GM03348 (cell line): Measurements from ENCODE around the gene TCTN2.

Experiments
- DNase-seq: peaks from one replicate; pipeline ENCODE4 v3.0.0; 2012; ENCODE audit warnings: low spot score

TCTN2 gene

GRCh38 chr12:123686636-123687190 lies 15.8 kb downstream of the TCTN2 start:
- no peak for DNase-seq

- DNase-seq, result no peak
Observed at GRCh38 chr12:123690191-123690840, 19.4 kb downstream of the TCTN2 start.

- DNase-seq, result no peak
Observed at GRCh38 chr12:123696207-123696606, 25.3 kb downstream of the TCTN2 start.

GRCh38 chr12:123696646-123697045 lies 25.7 kb downstream of the TCTN2 start:
- DNase-seq, result no peak

DNA sequence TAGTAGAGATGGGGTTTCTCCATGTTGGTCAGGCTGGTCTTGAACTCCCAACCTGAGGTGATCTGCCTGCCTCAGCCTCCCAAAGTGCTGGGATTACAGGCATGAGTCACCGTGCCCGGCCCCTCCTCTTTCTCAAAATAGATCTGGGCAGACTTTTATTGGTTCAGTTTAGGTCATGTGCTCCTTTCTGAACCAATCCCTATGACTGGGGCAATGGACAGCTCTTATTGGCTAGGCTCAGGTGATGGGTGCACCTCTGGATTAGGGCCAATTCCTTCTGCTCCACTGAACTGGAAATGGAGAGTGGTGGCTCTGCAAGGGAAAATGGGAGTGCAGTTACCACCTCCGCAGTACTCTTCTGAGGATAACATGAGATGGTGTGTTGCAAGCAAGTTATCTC lies 35.0 kb downstream of the TCTN2 start:
- DNase-seq, result no peak

- DNase-seq, result no peak
Observed at GRCh38 chr12:123707466-123707865, 36.6 kb downstream of the TCTN2 start.

DNA sequence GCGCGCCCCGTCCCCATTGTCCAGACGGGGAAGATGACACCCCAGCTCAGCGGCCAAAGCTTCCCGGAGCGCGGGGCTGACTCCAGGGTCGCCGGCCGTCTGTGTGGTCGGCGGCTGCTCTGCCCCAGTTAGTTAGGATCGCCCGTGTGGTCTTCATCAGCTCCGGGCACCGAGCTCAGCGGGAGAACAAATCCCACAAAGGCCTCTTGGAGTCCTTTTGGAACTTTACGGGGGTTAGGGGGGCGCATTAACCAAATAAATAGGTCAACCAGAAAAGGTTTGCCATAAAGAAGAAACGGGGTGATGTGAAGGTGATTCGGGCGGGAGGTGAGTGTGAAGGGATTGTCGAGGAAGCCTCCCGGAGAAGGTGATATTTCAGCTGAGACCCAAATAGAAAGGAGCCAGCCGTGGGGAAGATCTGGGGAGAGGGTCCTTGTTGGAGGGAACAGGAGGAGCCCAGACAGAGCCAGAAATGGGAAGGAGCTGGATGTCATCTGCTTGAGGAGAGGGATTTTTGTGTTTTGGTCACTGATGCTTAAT lies 41.9 kb downstream of the TCTN2 start:
- DNase-seq, result no peak

- DNase-seq, result peak; percentile 29
Observed at GRCh38 chr12:123713398-123713797, 42.5 kb downstream of the TCTN2 start.

GRCh38 chr12:123713823-123714585 lies 43.1 kb downstream of the TCTN2 start:
- no peak for DNase-seq

DNA sequence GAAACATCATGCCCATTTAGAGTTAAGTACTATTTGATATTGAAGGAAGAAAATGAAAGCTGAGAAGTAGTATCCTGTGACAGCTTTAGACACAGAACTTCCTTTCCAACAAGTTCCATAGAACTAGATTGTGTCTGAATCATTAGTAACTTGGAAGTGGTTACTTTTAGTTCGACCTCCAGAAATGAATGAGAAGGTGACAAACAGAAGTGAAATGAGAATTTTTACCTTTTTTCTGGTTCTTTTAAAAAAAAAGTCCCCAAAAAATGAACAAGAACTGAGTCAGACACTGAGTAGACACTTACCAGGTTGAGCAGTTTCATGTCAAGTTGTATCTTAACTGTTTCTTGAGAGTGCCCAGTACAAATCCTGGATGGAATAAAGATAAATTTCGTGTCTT lies 44.3 kb downstream of the TCTN2 start:
- no peak for DNase-seq

- no peak for DNase-seq
Observed at GRCh38 chr12:123717350-123717749, 46.4 kb downstream of the TCTN2 start.

DNA sequence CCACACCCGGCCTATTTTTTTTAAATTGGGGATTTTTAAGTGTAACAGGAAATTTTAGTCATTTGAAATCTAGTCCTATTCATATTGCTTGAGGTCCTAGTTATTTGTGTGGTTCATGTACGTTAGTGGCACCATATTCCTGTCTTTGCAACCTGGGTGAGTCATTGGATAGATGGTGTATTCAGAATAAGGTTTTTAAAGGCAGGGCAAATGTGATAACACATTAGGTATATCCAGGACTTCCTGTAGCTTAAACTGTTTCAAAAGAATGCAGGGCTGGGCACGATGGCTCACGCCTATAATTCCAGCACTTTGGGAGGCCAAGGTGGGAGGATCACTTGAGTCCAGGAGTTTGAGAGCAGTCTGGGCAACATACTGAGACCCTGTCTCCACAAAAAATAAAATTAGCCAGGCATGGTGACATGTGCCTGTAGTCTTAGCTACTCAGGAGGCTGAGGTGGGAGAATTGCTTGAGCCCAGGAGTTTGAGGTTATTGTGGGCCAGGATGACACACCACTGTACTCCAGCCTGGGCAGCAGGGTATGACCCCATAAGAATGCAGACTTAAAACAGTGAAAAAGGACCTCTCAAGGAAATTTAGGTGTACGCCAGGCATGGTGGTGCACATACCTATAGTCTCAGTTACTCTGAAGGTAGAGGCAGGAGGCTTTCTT lies 49.4 kb downstream of the TCTN2 start:
- no peak for DNase-seq

GRCh38 chr12:123721245-123721644 lies 50.3 kb downstream of the TCTN2 start:
- no peak for DNase-seq

DNA sequence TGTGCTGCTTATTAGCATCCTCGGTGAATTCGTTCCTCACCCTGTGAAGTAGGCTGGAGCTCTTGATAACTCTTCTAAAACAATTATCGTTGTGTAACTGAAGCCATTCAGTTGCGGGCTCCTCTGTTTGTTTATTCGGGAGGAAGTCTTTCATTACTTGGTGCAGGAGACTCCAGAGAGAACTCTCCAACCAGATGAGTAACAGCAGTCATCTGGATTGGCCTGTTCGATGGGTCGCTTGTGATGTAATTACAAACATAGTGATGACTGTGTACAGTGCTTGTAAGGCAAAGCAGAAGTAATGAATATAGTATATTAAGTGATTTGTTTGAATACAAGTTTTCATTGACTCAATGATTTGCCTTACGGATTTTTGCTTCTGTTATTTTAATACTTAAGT lies 52.1 kb downstream of the TCTN2 start:
- no peak for DNase-seq

- no peak for DNase-seq
Observed at GRCh38 chr12:123723765-123724164, 52.9 kb downstream of the TCTN2 start.

- DNase-seq, result no peak
Observed at GRCh38 chr12:123726244-123726643, 55.3 kb downstream of the TCTN2 start.

GRCh38 chr12:123726962-123727361 lies 56.0 kb downstream of the TCTN2 start:
- DNase-seq, result no peak

- DNase-seq, result no peak
Observed at GRCh38 chr12:123727878-123728277, 57.0 kb downstream of the TCTN2 start.

DNA sequence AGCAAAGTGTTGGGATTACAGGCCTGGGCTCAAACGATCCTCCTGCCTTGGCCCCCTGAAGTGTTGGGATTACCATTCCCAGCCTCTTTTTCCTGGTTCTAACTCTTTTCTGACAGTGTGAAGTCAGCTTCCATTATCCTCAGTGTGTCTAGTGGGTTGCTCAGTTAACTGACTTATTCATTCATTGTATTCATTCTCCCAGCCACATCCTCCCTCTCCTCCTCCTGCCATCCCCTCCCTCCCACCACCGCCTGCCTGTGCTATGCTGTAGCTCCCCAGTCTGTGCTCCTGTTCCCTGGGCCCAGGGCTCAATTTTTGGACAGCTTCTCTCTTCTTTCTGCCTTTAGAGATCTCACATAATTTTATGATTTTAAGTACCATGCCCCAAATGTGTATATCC lies 60.7 kb downstream of the TCTN2 start:
- no peak for DNase-seq

- DNase-seq, result no peak
Observed at GRCh38 chr12:123732251-123732650, 61.3 kb downstream of the TCTN2 start.

DNA sequence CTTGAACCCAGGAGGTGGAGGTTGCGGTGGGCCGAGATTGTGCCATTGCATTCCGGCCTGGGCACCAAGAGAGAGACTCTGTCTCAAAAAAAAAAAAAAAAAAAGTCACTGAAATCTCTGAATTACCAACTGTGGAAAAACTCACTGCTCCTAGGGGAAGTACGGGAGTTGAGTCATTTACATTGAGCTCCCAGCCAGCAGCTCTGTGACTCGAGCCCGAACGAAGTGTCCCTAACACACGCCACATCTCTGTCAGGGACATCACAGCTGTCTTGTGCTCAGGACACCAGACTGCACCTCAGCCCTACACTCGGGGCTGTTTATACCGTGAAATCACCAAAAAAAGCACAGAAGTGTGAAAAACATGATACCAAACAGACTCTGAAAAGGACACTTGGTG lies 62.3 kb downstream of the TCTN2 start:
- no peak for DNase-seq

DNA sequence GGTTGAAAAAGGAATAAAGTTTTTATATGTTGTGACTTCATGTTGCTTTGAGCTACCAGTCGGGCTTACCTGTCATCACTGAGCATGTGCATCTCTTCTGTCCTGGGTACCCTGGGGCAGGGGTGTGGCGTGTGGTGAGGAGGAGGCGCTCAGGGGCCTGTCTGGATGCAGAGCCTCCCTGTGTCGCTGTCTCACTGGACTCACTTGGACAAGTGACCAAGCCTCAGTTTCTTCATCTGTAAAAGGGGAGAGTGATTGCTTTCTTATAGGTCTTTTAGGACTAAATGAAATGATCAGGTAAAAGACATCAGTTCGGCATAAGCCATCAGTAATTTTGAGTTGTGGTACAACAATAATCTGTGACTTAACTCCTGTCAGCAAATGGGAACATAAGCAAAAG lies 63.4 kb downstream of the TCTN2 start:
- DNase-seq, result no peak
